Fibroblast of the aortic adventitia (primary cell): ENCODE measurements around the gene AXDND1. TPM values are rescaled to one million over a fixed set of nuclear protein-coding genes. Genes with fewer than 3 reads are reported as not detected.

Experiments
- DNase-seq: peaks from one replicate; pipeline ENCODE4 v3.0.0-alpha.2; 2010; ENCODE audit warnings: low read depth
- H3K4me3 ChIP-seq: 2 replicates; pipeline ENCODE4 v1.5.1; 2011; ENCODE audit warnings: low read depth, mild to moderate bottlenecking, control low read depth, low read length, moderate library complexity
- total RNA-seq: library from RNA; depleted of rRNA; stranded (reverse); fragments of >200 nt; gene quantifications from 2 replicates; pipeline ENCODE4 v1.2.3, GENCODE V29; 2012; ENCODE audit warnings: low replicate concordance
- TF ChIP-seq, protein P1 (sequence below): IDR thresholded peaks from 2 replicates; pipeline ENCODE4 v1.5.1; 2011; ENCODE audit warnings: mild to moderate bottlenecking, low read length, control low read depth, inconsistent platforms; ENCODE audit not compliant: insufficient read depth

The AXDND1 gene
- total RNA-seq, 1 donor: 0.36 TPM

DNA sequence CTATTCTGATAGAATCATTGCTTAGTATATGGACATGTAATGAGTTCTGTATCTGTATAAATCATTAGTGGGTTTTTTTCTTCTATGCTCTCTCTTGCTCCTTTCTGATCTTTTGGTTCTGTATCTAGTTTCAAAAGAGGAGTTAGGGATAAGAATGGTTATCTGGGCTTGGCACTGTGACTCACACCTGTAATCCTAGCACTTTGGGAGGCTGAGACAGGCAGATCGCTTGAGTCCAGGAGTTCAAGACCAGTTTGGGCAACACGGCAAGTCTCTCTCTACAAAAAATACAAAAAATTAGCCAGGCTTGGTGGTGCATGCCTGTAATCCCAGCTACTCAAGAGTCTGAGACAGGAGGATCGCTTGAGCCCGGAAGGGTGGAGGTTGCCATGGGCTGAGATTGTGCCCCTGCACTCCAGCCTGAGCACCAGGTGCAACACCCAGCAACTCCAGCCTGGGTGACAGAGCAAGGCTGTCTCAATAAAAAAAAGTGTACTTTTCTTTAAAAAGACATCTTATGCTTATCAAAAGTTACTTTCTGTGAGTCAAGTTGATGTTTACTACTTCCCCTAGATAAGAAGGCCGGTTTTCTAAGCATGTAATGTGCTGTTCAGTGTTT, 27.7 kb upstream of the AXDND1 start:
- DNase-seq: no peak
- no peak overlapping the region for H3K4me3 ChIP-seq
- TF ChIP-seq, protein P1, sequence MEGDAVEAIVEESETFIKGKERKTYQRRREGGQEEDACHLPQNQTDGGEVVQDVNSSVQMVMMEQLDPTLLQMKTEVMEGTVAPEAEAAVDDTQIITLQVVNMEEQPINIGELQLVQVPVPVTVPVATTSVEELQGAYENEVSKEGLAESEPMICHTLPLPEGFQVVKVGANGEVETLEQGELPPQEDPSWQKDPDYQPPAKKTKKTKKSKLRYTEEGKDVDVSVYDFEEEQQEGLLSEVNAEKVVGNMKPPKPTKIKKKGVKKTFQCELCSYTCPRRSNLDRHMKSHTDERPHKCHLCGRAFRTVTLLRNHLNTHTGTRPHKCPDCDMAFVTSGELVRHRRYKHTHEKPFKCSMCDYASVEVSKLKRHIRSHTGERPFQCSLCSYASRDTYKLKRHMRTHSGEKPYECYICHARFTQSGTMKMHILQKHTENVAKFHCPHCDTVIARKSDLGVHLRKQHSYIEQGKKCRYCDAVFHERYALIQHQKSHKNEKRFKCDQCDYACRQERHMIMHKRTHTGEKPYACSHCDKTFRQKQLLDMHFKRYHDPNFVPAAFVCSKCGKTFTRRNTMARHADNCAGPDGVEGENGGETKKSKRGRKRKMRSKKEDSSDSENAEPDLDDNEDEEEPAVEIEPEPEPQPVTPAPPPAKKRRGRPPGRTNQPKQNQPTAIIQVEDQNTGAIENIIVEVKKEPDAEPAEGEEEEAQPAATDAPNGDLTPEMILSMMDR: no peak

DNA sequence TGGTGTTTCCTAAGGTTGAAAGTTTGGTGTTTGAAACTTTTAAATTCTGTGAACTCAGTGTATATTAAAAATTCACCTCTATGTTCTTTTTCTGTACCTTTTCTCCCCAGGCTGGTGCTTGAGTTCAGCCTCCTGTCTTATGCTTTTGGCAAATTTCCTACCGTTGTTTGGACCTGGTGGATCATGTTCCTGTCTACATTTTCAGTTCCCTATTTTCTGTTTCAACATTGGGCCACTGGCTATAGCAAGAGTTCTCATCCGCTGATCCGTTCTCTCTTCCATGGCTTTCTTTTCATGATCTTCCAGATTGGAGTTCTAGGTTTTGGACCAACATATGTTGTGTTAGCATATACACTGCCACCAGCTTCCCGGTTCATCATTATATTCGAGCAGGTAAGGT, 24.9 kb upstream of the AXDND1 start:
- DNase-seq: no peak
- TF ChIP-seq, protein P1: no peak
- H3K4me3 ChIP-seq: no peak overlapping the region

DNA sequence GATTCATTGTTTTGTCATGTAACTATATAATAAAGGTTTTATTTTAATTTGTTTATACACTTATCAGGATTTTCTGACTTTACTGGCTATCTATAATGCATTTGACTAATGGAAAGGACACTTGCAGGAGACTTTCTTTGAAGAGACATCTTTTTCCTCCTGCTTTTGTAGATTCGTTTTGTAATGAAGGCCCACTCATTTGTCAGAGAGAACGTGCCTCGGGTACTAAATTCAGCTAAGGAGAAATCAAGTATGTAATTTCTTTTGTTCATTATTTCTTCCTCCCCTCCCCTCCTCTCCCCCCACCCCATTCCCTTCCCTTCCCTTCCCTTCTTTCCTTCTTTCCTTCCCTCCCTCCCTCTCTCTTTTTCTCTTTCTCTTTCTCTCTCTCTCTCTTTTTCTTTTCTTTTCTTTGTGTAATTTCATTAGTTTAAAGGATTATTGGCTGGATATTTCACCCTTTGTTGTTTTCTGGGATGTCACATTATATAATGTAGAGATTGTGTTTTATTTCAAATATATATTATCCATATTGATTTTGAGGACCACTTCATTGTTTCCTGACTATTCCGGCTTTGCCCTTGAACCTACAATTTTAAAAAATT, 23.7 kb upstream of the AXDND1 start:
- no peak for DNase-seq
- H3K4me3 ChIP-seq: no peak overlapping the region
- TF ChIP-seq, protein P1: no peak

DNA sequence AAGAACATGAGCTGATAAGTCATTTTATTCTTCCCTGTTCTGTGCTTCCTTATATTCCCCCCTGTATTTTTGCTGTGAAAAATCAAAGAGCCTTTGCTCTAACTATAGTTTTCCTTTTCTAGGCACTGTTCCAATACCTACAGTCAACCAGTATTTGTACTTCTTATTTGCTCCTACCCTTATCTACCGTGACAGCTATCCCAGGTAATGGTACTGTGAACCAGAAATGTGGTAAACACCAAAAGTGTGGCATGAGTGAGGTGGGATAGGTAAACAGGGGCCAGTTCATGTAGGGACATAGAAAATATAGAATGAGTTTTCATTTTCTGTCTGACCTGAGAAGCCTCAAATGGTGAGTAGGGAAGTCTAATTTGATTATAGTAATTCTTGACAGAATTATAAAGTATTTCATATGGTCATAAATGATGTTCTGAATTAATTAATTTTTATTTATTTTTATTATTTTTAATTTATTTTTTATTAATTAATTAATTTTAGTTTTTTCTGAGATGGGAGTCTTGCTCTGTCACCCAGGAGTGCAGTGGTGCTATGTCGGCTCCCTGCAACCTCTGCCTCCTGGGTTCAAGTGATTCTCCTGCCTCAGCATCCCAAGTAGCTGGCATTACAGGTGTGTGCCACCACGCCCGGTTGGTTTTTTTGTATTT, 22.9 kb upstream of the AXDND1 start:
- TF ChIP-seq, protein P1: no peak
- no peak for DNase-seq
- H3K4me3 ChIP-seq: no peak overlapping the region

DNA sequence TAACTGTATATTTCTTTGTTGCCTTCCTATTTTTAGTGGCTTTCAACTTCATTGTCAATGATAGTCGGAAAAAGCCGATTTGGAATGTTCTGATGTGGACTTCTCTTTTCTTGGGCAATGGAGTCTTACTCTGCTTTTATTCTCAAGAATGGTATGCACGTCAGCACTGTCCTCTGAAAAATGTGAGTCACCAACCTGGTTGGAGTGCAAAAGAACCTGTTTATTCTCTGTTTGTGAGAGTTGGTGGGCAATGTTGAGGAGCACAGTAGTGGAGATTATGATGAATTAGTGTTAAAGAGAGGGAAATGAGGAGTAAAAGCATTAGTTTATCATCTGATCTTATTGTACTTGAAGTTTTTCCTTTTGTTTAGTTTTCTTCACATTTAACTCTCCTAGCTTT, 14.5 kb upstream of the AXDND1 start:
- no peak for DNase-seq

DNA sequence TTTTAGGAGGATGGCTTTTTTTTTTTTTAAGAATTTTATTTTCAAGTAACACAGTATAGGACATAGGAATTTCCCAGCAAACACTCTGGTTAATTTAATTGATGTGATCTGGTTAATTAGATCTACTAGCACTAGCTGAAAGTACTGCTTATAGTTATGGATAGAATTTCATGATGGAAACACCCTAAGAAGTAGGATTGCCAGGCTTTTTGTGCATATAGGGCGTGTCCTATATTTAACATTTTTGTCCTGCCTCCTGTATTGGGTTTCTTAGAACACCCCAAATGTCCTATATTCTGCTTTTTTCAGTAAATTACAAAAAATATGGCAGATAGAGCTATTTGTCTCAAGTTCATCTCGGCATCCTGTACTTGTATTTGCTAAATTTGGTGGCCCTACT, 13.5 kb upstream of the AXDND1 start:
- no peak for DNase-seq
- no peak overlapping the region for H3K4me3 ChIP-seq
- TF ChIP-seq, protein P1: no peak

More for the DNA sequence above, 14.5 kb upstream of the AXDND1 start:
- TF ChIP-seq, protein P1: no peak
- no peak overlapping the region for H3K4me3 ChIP-seq
